Keratinocyte (primary cell): ENCODE results near the gene GRHPR. TPM values are rescaled to one million over a fixed set of nuclear protein-coding genes. Genes with fewer than 3 reads are reported as not detected.
A peak's percentile ranks its signal among the peaks of the same experiment; 100 is the strongest.

Experiments used
- DNase-seq: peaks from one replicate; pipeline ENCODE4 v3.0.0-alpha.2; 2011; ENCODE audit warnings: low read depth, missing footprints, low spot score
- FAIRE-seq: peaks from 2 replicates; lab custom pipeline; 2011; peaks lifted over from hg19 to GRCh38; lab: Jason Lieb, UNC
- H2AFZ ChIP-seq: 2 replicates; pipeline ENCODE4 v1.6.0; 2012; ENCODE audit warnings: low read length, control low read depth, inconsistent platforms; ENCODE audit not compliant: control insufficient read depth
- H3K27ac ChIP-seq: 2 replicates; pipeline ENCODE4 v1.5.1; 2011; ENCODE audit warnings: low read length; ENCODE audit not compliant: control insufficient read depth, insufficient read depth
- H3K27me3 ChIP-seq: 3 replicates; pipeline ENCODE4 v1.6.0; 2011; ENCODE audit warnings: low read length; ENCODE audit not compliant: control insufficient read depth, insufficient read depth; ENCODE audit errors: extremely low read depth
- H3K36me3 ChIP-seq, 2 experiments: 2 replicates in 1 of 2; 3 replicates in 1 of 2; pipeline ENCODE4 v1.5.1; 2011; ENCODE audit warnings: low read length in 2 of 2, mild to moderate bottlenecking in 1 of 2; ENCODE audit not compliant: control insufficient read depth in 2 of 2, insufficient read depth in 2 of 2; ENCODE audit errors: extremely low read depth in 1 of 2
- H3K4me1 ChIP-seq: 3 replicates; pipeline ENCODE4 v1.5.1; 2011; ENCODE audit warnings: low read length; ENCODE audit not compliant: control insufficient read depth, insufficient read depth; ENCODE audit errors: extremely low read depth
- H3K4me2 ChIP-seq: 3 replicates; pipeline ENCODE4 v1.6.0; 2011; ENCODE audit warnings: low read depth, low read length; ENCODE audit not compliant: control insufficient read depth, insufficient read depth; ENCODE audit errors: extremely low read depth
- H3K4me3 ChIP-seq, 3 experiments: fragments of 200-600 bp in 1 of 3; sonication (generic) in 1 of 3; 2 replicates in 2 of 3; 3 replicates in 1 of 3; pipeline ENCODE4 v1.5.1; 2011 to 2016; ENCODE audit warnings: low read length in 3 of 3, mild to moderate bottlenecking in 3 of 3, control low read depth in 2 of 3, inconsistent platforms in 1 of 3, low read depth in 1 of 3, mixed read lengths in 1 of 3, mixed run types in 1 of 3, moderate library complexity in 1 of 3; ENCODE audit not compliant: control insufficient read depth in 2 of 3, insufficient read depth in 2 of 3; ENCODE audit errors: extremely low read depth in 1 of 3
- H3K79me2 ChIP-seq: 2 replicates; pipeline ENCODE4 v1.6.0; 2012; ENCODE audit warnings: low read length; ENCODE audit not compliant: control insufficient read depth, insufficient read depth
- H3K9ac ChIP-seq: 3 replicates; pipeline ENCODE4 v1.6.0; 2011; ENCODE audit warnings: low read length; ENCODE audit not compliant: control insufficient read depth, insufficient read depth; ENCODE audit errors: extremely low read depth
- H3K9me1 ChIP-seq: 3 replicates; pipeline ENCODE4 v1.6.0; 2011; ENCODE audit warnings: low read length; ENCODE audit not compliant: control insufficient read depth, insufficient read depth; ENCODE audit errors: extremely low read depth
- H3K9me3 ChIP-seq: 2 replicates; pipeline ENCODE4 v1.5.1; 2012; ENCODE audit warnings: low read depth, low read length; ENCODE audit not compliant: control insufficient read depth
- H4K20me1 ChIP-seq: 3 replicates; pipeline ENCODE4 v1.6.0; 2011; ENCODE audit warnings: low read length; ENCODE audit not compliant: control insufficient read depth, insufficient read depth; ENCODE audit errors: extremely low read depth
- CTCF ChIP-seq, 3 experiments: IDR thresholded peaks in 1 of 3; conservative IDR thresholded peaks in 1 of 3; optimal IDR thresholded peaks in 1 of 3; 2 replicates in 2 of 3; 3 replicates in 1 of 3; pipeline versions ENCODE3 to v1.5.1; 2011; ENCODE audit warnings: low read length in 3 of 3, mild to moderate bottlenecking in 3 of 3, moderate library complexity in 2 of 3, control low read depth in 1 of 3, inconsistent platforms in 1 of 3; ENCODE audit not compliant: insufficient read depth in 2 of 3; ENCODE audit errors: extremely low read depth in 1 of 3
- EZH2 ChIP-seq: IDR thresholded peaks from one replicate; pipeline ENCODE4 v1.6.1; 2012; ENCODE audit warnings: inconsistent platforms, mild to moderate bottlenecking, low read length, moderate library complexity
- dilution Hi-C: fragments of 300-500 bp; cut with MboI; formaldehyde crosslinking; loops from one replicate; pipeline ENCODE4 v1.7.0; 2020; ENCODE audit warnings: low sequenced_read_pairs; ENCODE audit not compliant: extremely low pct_ligation_motif_present
- polyA plus RNA-seq, 5 experiments: library from polyadenylated mRNA; depleted of rRNA in 3 of 5; stranded (reverse) in 3 of 5; stranded (forward) in 1 of 5; unstranded in 1 of 5; fragments of >200 nt; gene quantifications; 1 replicate in 1 of 5; 2 replicates in 3 of 5; 3 replicates in 1 of 5; pipeline versions ENCODE4 v1.2.1 to v1.2.3, GENCODE V29; 2011 to 2012; ENCODE audit warnings: missing spikeins in 2 of 5, low read depth in 1 of 5, low replicate concordance in 1 of 5

The GRHPR gene
- polyA plus RNA-seq, 1 donor (not counting 4 experiments of a cell fraction or from before 2014, with no cell fraction given), result 116 TPM

GRCh38 chr9:37480759-37481158 lies 58.3 kb downstream of the GRHPR start:
- Histone ChIP-seq H3K79me2 (no peaks in the 10 kb centered on the region), H3K9me3 (no peaks in the 10 kb centered on the region), H3K27ac (no peak overlapping the region), H3K27me3 (no peaks in the 10 kb centered on the region), H4K20me1 (no peaks in the 10 kb centered on the region), H3K4me1 (peaks cover 10% of the 10 kb centered on the region), H3K4me3 (no peak overlapping the region), H3K9me1 (peaks cover 2% of the 10 kb centered on the region), H2AFZ (no peak overlapping the region), H3K36me3 (no peaks in the 10 kb centered on the region), H3K9ac (no peak overlapping the region), H3K4me2 (no peak overlapping the region)
- TF ChIP-seq EZH2 (no peak), CTCF (optimal IDR thresholded peaks at IDR 0.05 in 1 of 3, IDR thresholded peaks at IDR 0.05 in 1 of 3, conservative IDR thresholded peaks at IDR 0.05 in 1 of 3; ENCODE audit: extremely low read depth in 1 of 3, insufficient read depth in 2 of 3, low read length in 3 of 3) (no peak)
- dilution Hi-C loops, result loop anchor here (25.0 kb wide), 1 partner anchor 107 kb away; the partner anchor contains the start of genes FBXO10 and TOMM5
- DNase-seq (no peak), FAIRE-seq (no peak)

GRCh38 chr9:37485389-37486255 lies 63.1 kb downstream of the GRHPR start, which contains the start of gene POLR1E:
Gene POLR1E (plus strand): TSS chr9:37485948. CDS start chr9:37486048, 100 bp downstream.
- Histone ChIP-seq H3K27me3 (no peaks in the 10 kb centered on the region), H3K9me1 (peaks cover 2% of the 10 kb centered on the region), H3K4me3 (peak within 1 kb of the TSS; percentile 85 to 88 (median 85)), H3K27ac (peak within 1 kb of the TSS; percentile 66), H3K9me3 (no peaks in the 10 kb centered on the region), H3K79me2 (peaks cover 23% of the 10 kb centered on the region), H3K4me2 (peak within 1 kb of the TSS; percentile 93), H3K4me1 (peaks cover 20% of the 10 kb centered on the region), H4K20me1 (no peaks in the 10 kb centered on the region), H3K36me3 (peaks cover 10 to 11% of the 10 kb centered on the region in 2 experiments), H3K9ac (peak within 1 kb of the TSS; percentile 85), H2AFZ (peak within 1 kb of the TSS; percentile 88)
- dilution Hi-C loops, result loop anchor here (25.0 kb wide), 1 partner anchor 102 kb away; the partner anchor contains the start of genes FBXO10 and TOMM5
- FAIRE-seq, result peak; percentile 81
- no peak for TF ChIP-seq CTCF (optimal IDR thresholded peaks at IDR 0.05 in 1 of 3, IDR thresholded peaks at IDR 0.05 in 1 of 3, conservative IDR thresholded peaks at IDR 0.05 in 1 of 3; ENCODE audit: extremely low read depth in 1 of 3, insufficient read depth in 2 of 3, low read length in 3 of 3)
- no peak for TF ChIP-seq EZH2
- DNase-seq, result peak; percentile 91
